PFSK-1 (cell line): Measurements from ENCODE around the gene HGFAC.

Source experiments
- FOXP2 ChIP-seq: optimal IDR thresholded peaks from 2 replicates; pipeline ENCODE3; 2011; ENCODE audit warnings: borderline replicate concordance, control low read depth, inconsistent platforms; ENCODE audit not compliant: insufficient read depth; ENCODE audit errors: extremely low read length, extremely low read depth
- POLR2AphosphoS5 ChIP-seq: IDR thresholded peaks from 2 replicates; pipeline ENCODE4 v1.6.1; 2012; ENCODE audit warnings: low read depth, mild to moderate bottlenecking, control low read depth, low read length, moderate library complexity
- SIN3A ChIP-seq: IDR thresholded peaks from 2 replicates; pipeline ENCODE4 v1.6.1; 2012; ENCODE audit warnings: mild to moderate bottlenecking, low read length, moderate library complexity, borderline replicate concordance; ENCODE audit not compliant: insufficient read depth
- TAF1 ChIP-seq: IDR thresholded peaks from 2 replicates; pipeline ENCODE4 v1.6.1; 2012; ENCODE audit warnings: low read length, control low read depth, borderline replicate concordance; ENCODE audit not compliant: insufficient read depth
- TF ChIP-seq, protein P1 (sequence below), 2 experiments: IDR thresholded peaks; 2 replicates each; pipeline versions ENCODE4 v1.6.1 to v1.8.0; 2011 to 2012; ENCODE audit warnings: low read depth in 2 of 2, low read length in 2 of 2, control low read depth in 1 of 2, inconsistent platforms in 1 of 2, mild to moderate bottlenecking in 1 of 2, moderate library complexity in 1 of 2; ENCODE audit not compliant: insufficient read depth in 1 of 2

The HGFAC gene

DNA sequence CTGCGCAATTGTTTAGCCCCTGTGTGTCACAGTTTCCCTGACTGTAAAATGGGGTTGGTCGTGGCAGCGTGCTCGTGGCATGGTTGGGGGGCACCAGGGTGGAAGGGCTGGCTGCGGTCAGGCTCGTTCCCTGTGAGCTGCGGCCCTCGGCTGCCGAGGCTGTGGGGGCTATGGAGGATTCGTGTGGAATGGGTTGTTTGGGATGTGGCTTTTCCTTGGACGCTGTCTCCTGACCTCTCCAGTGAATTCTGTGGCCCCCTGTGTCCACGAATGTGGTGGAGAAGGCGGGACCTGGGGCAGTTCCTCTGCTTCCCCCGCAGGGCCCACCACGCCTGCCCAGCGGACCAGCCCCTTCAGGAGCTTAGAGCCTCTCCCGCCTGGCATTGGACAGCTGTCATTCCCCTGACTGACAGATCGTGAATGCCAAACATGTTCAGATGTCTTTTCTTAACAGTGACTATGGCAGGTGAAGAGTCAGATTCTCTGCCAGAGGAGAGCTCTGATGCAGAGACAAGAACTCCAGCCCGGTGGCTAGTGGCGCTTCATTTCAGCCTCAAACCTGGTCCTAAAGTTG is 17.2 kb upstream of the HGFAC start:
- no peak for TF ChIP-seq TAF1
- no peak for TF ChIP-seq SIN3A
- no peak for TF ChIP-seq POLR2AphosphoS5
- TF ChIP-seq FOXP2, result no peak
- TF ChIP-seq, protein P1, sequence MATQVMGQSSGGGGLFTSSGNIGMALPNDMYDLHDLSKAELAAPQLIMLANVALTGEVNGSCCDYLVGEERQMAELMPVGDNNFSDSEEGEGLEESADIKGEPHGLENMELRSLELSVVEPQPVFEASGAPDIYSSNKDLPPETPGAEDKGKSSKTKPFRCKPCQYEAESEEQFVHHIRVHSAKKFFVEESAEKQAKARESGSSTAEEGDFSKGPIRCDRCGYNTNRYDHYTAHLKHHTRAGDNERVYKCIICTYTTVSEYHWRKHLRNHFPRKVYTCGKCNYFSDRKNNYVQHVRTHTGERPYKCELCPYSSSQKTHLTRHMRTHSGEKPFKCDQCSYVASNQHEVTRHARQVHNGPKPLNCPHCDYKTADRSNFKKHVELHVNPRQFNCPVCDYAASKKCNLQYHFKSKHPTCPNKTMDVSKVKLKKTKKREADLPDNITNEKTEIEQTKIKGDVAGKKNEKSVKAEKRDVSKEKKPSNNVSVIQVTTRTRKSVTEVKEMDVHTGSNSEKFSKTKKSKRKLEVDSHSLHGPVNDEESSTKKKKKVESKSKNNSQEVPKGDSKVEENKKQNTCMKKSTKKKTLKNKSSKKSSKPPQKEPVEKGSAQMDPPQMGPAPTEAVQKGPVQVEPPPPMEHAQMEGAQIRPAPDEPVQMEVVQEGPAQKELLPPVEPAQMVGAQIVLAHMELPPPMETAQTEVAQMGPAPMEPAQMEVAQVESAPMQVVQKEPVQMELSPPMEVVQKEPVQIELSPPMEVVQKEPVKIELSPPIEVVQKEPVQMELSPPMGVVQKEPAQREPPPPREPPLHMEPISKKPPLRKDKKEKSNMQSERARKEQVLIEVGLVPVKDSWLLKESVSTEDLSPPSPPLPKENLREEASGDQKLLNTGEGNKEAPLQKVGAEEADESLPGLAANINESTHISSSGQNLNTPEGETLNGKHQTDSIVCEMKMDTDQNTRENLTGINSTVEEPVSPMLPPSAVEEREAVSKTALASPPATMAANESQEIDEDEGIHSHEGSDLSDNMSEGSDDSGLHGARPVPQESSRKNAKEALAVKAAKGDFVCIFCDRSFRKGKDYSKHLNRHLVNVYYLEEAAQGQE (IDR thresholded peaks at IDR 0.05; ENCODE audit: insufficient read depth in 1 of 2, low read depth in 2 of 2, low read length in 2 of 2), result no peak

GRCh38 chr4:3426465-3427133 is 15.2 kb upstream of the HGFAC start:
- TF ChIP-seq TAF1 (no peak), FOXP2 (no peak), SIN3A (no peak), POLR2AphosphoS5 (no peak)
- TF ChIP-seq, protein P1 (IDR thresholded peaks at IDR 0.05; ENCODE audit: insufficient read depth in 1 of 2, low read depth in 2 of 2, low read length in 2 of 2), result no peak

DNA sequence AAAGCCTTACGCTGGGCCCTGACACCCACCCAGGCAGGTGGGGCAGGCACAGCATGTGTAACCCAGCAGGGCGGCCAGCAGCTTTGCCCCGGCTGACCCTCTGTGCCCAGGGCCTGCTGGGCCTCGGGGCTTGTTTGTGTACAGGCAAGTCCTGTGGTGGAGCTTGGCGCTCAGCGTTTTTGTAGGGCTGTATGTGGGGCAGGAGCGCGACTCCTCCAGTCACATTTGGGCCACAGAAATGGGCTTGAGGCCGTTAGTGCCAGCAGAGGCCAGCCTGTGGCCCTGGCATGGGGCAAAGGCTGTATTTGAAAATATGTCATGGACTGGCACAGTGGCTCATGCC is 14.7 kb upstream of the HGFAC start:
- TF ChIP-seq SIN3A (no peak), TAF1 (no peak), POLR2AphosphoS5 (no peak), FOXP2 (no peak)
- TF ChIP-seq, protein P1 (IDR thresholded peaks at IDR 0.05; ENCODE audit: insufficient read depth in 1 of 2, low read depth in 2 of 2, low read length in 2 of 2), result no peak

DNA sequence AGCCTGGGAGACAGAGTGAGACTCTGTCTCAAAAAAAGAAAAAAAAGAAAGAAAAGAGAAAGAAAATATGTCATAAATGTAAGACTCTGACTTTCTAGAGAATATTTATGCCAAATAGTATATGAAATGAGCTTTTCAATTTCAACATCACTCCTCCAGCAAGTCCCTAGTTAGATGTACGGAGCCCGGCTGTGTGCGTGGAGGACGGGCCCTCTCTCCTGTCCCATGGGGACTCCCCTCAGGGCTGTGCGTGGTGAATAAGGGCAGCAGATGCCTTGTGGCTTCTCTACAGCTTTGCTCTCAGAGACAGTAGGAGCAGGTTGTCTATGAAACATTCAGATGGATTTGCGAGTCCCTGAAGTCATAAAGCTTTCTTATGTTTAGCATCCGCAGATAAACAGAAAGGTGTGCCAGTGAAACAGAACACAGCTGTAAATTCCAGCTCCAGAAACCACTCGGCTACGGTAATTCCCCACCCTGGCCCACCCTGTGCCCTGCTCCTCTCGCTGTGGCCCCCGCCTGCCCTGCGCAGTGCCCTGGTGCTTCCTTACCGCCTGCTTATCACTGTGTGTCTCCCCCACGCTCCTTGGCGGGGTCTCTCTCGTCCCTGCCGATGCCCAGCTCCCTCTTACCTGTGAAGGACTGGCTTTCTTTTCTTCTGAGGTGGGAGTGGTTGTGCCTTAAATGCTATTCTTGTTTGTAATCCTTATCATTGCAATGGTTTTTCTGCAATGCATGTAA is 13.9 kb upstream of the HGFAC start:
- TF ChIP-seq SIN3A (no peak), TAF1 (no peak), POLR2AphosphoS5 (no peak), FOXP2 (no peak)
- TF ChIP-seq, protein P1 (IDR thresholded peaks at IDR 0.05; ENCODE audit: insufficient read depth in 1 of 2, low read depth in 2 of 2, low read length in 2 of 2), result no peak
